Uterus (tissue), 4 donors: ENCODE results near the gene VRK3. TPM values are rescaled to one million over a fixed set of nuclear protein-coding genes. Genes with fewer than 3 reads are reported as not detected.
"Not testable (repeated sequence)": the region's sequence is repeated elsewhere in the genome, so short reads cannot be mapped to it uniquely, and the experiment has no call there.

ENCODE experiments used
- DNase-seq, 2 donors: peaks; one replicate each; pipeline ENCODE4 v3.0.0-alpha.2; 2019 to 2020
- H3K27ac ChIP-seq, 2 donors: fragments of 200-600 bp; sonication (generic); 1 replicate in 1 of 2; 2 replicates in 1 of 2; pipeline ENCODE4 v1.5.1; 2016 to 2018
- H3K27me3 ChIP-seq, 2 donors: fragments of 200-600 bp; sonication (generic); one replicate each; pipeline ENCODE4 v1.5.1; 2018 to 2019; ENCODE audit warnings: control low read depth in 1 of 2
- H3K36me3 ChIP-seq, 2 donors: fragments of 200-600 bp; sonication (generic); one replicate each; pipeline ENCODE4 v1.5.1; 2019; ENCODE audit warnings: control low read depth in 1 of 2
- H3K4me1 ChIP-seq, 2 donors: fragments of 200-600 bp; sonication (generic); one replicate each; pipeline ENCODE4 v1.5.1; 2018 to 2019; ENCODE audit warnings: control low read depth in 1 of 2
- H3K4me3 ChIP-seq, 2 donors: fragments of 200-600 bp; sonication (generic); 1 replicate in 1 of 2; 2 replicates in 1 of 2; pipeline ENCODE4 v1.5.1; 2018 to 2019; ENCODE audit warnings: mild to moderate bottlenecking in 1 of 2
- H3K9me3 ChIP-seq, 2 donors: fragments of 200-600 bp; sonication (generic); one replicate each; pipeline ENCODE4 v1.5.1; 2019; ENCODE audit warnings: control low read depth in 1 of 2
- CTCF ChIP-seq, 4 experiments: fragments of 200-600 bp in 2 of 4; fragments of 450-650 bp in 2 of 4; sonication (generic) in 2 of 4; IDR thresholded peaks; one replicate each; pipeline ENCODE4 v1.5.1; 2016 to 2019; ENCODE audit warnings: antibody characterized with exemption in 4 of 4, mild to moderate bottlenecking in 2 of 4, moderate library complexity in 1 of 4
- POLR2A ChIP-seq, 2 donors: fragments of 450-650 bp; IDR thresholded peaks; one replicate each; pipeline ENCODE4 v1.6.1; 2016; ENCODE audit warnings: antibody characterized with exemption in 2 of 2, mild to moderate bottlenecking in 1 of 2, moderate library complexity in 1 of 2
- intact Hi-C: fragments of 100-400 bp; cut with DNase I; formaldehyde crosslinking; loops from one replicate; pipeline ENCODE4 v1.15.1; 2023; ENCODE audit warnings: low total_unique reads
- total RNA-seq, 4 donors: library from RNA; depleted of rRNA in 3 of 4; stranded (reverse); fragments of >200 nt in 3 of 4; gene quantifications; one replicate each; pipeline versions ENCODE4 v1.1.0 to v1.2.4, GENCODE V29; 2014 to 2023
- donor health status: DM: yes; HTN: yes; CAD: no.

Gene VRK3
- total RNA-seq, 4 donors from 2014 or later: 1.5 to 68.8 (median 37.1) TPM

- Histone ChIP-seq H3K36me3 (no peaks in the 10 kb centered on the region), H3K27ac (no peak overlapping the region), H3K27me3 (peaks cover 0 to 16% of the 10 kb centered on the region in 2 donors), H3K4me1 (no peaks in the 10 kb centered on the region), H3K9me3 (no peaks in the 10 kb centered on the region), H3K4me3 (no peak overlapping the region)
- no peak for DNase-seq
- TF ChIP-seq POLR2A (IDR thresholded peaks at IDR 0.05) (no peak), CTCF (IDR thresholded peaks at IDR 0.05) (no peak)
- intact Hi-C loops: no loop called here
Measured at GRCh38 chr19:49971991-49972411, 53.2 kb downstream of the VRK3 start.

GRCh38 chr19:49969355-49969754 lies 55.8 kb downstream of the VRK3 start:
- H3K4me3 ChIP-seq, H3K27ac ChIP-seq, H3K9me3 ChIP-seq, H3K4me1 ChIP-seq, H3K36me3 ChIP-seq, DNase-seq, intact Hi-C loops: not testable (repeated sequence)
- H3K27me3 ChIP-seq: peaks cover 0 to 16% of the 10 kb centered on the region in 2 donors

GRCh38 chr19:49968279-49968922 lies 56.8 kb downstream of the VRK3 start:
- Histone ChIP-seq H3K4me3 (no peak overlapping the region), H3K4me1 (no peaks in the 10 kb centered on the region), H3K27ac (no peak overlapping the region), H3K36me3 (no peaks in the 10 kb centered on the region), H3K27me3 (peaks cover 0 to 16% of the 10 kb centered on the region in 2 donors), H3K9me3 (no peaks in the 10 kb centered on the region)
- intact Hi-C loops: no loop called here
- TF ChIP-seq POLR2A (IDR thresholded peaks at IDR 0.05) (no peak), CTCF (IDR thresholded peaks at IDR 0.05) (no peak)
- no peak for DNase-seq

GRCh38 chr19:49960980-49961379 lies 64.2 kb downstream of the VRK3 start, which contains the start of gene SIGLEC11:
SIGLEC11 (minus strand) TSS chr19:49961172; CDS start chr19:49961081, 91 bp downstream.
- DNase-seq, H3K4me3 ChIP-seq, H3K9me3 ChIP-seq, intact Hi-C loops, H3K27ac ChIP-seq, H3K4me1 ChIP-seq, H3K36me3 ChIP-seq, H3K27me3 ChIP-seq: not testable (repeated sequence)

- H3K4me3 ChIP-seq, DNase-seq, H3K27ac ChIP-seq, H3K27me3 ChIP-seq, H3K4me1 ChIP-seq, H3K9me3 ChIP-seq, H3K36me3 ChIP-seq, intact Hi-C loops: not testable (repeated sequence)
Measured at GRCh38 chr19:49959892-49960291, 65.3 kb downstream of the VRK3 start.

- H3K27me3 ChIP-seq, H3K4me1 ChIP-seq, H3K36me3 ChIP-seq, H3K27ac ChIP-seq, intact Hi-C loops, DNase-seq, H3K9me3 ChIP-seq: not testable (repeated sequence)
- H3K4me3 ChIP-seq: peak overlapping the region in 1 of 2 donors; percentile 30
Measured at GRCh38 chr19:49958596-49958995, 66.6 kb downstream of the VRK3 start.

GRCh38 chr19:49958144-49958543 lies 67.0 kb downstream of the VRK3 start:
- H3K4me1 ChIP-seq, DNase-seq, H3K27me3 ChIP-seq, H3K9me3 ChIP-seq, H3K36me3 ChIP-seq, intact Hi-C loops, H3K27ac ChIP-seq: not testable (repeated sequence)
- peak overlapping the region in 1 of 2 donors; percentile 30 for H3K4me3 ChIP-seq
